Caco-2 (cell line): ENCODE data around the gene GLI2. TPM values are rescaled to one million over a fixed set of nuclear protein-coding genes. Genes with fewer than 3 reads are reported as not detected.

Source experiments
- BruUV-seq: library from RNA; stranded (reverse); fragments of 400-500 nt; replicated peaks from 2 replicates; lab custom pipeline; 2021; lab: Mats Ljungman, UMichigan
- CTCF ChIA-PET: fragments of 300-600 bp; sonication (Branson Sonifier 250); formaldehyde crosslinking; loops from one replicate; lab custom pipeline; 2022; ENCODE audit warnings: antibody characterized with exemption; lab: Charles Lee
- POLR2A ChIA-PET: fragments of 300-600 bp; sonication (Branson Sonifier 250); formaldehyde crosslinking; loops from one replicate; lab custom pipeline; 2022; ENCODE audit warnings: antibody characterized with exemption; lab: Charles Lee
- DNase-seq, 2 experiments: peaks; one replicate each; pipeline versions ENCODE4 v3.0.0 to v3.0.0-alpha.2; 2020 to 2022
- H3K27me3 ChIP-seq: replicated peaks from 2 replicates; pipeline ENCODE4 v1.6.0; 2011; ENCODE audit warnings: low read length; ENCODE audit not compliant: control insufficient read depth, insufficient read depth
- H3K36me3 ChIP-seq: 2 replicates; pipeline ENCODE4 v1.5.1; 2011; ENCODE audit warnings: low read length; ENCODE audit not compliant: control insufficient read depth, insufficient read depth
- H3K4me1 ChIP-seq: fragments of 250-450 bp; sonication (Bioruptor Pico); 2 replicates; pipeline ENCODE4 v1.5.1; 2020; ENCODE audit warnings: mild to moderate bottlenecking
- H3K4me3 ChIP-seq: 2 replicates; pipeline ENCODE4 v1.5.1; 2011; ENCODE audit warnings: low read depth, mild to moderate bottlenecking, control low read depth, low read length
- H3K9me3 ChIP-seq: fragments of 250-450 bp; sonication (Bioruptor Pico); 2 replicates; pipeline ENCODE4 v1.5.1; 2020; ENCODE audit warnings: mild to moderate bottlenecking, moderate library complexity
- H3K27ac Mint-ChIP-seq: one replicate; pipeline ENCODE4 v1.8.0; 2022; ENCODE audit warnings: mixed read lengths; ENCODE audit not compliant: unreplicated experiment
- H3K27me3 Mint-ChIP-seq: one replicate; pipeline ENCODE4 v1.8.0; 2022; ENCODE audit warnings: mixed read lengths; ENCODE audit not compliant: insufficient read depth, unreplicated experiment
- H3K36me3 Mint-ChIP-seq: one replicate; pipeline ENCODE4 v1.8.0; 2022; ENCODE audit warnings: mild to moderate bottlenecking, mixed read lengths; ENCODE audit not compliant: insufficient read depth, unreplicated experiment
- H3K4me1 Mint-ChIP-seq: one replicate; pipeline ENCODE4 v1.8.0; 2022; ENCODE audit warnings: low read depth, mixed read lengths; ENCODE audit not compliant: unreplicated experiment
- H3K4me3 Mint-ChIP-seq: one replicate; pipeline ENCODE4 v1.8.0; 2022; ENCODE audit warnings: mild to moderate bottlenecking, moderate library complexity, mixed read lengths; ENCODE audit not compliant: unreplicated experiment
- H3K9me3 Mint-ChIP-seq: one replicate; pipeline ENCODE4 v1.8.0; 2022; ENCODE audit warnings: mixed read lengths; ENCODE audit not compliant: unreplicated experiment
- CTCF ChIP-seq, 2 experiments: fragments of 200-600 bp in 1 of 2; IDR thresholded peaks; 1 replicate in 1 of 2; 2 replicates in 1 of 2; pipeline versions ENCODE4 v1.5.1 to v1.8.0; 2011 to 2022; ENCODE audit warnings: antibody characterized with exemption in 1 of 2, control low read depth in 1 of 2, inconsistent platforms in 1 of 2, low read depth in 1 of 2, low read length in 1 of 2, mild to moderate bottlenecking in 1 of 2, moderate library complexity in 1 of 2; ENCODE audit not compliant: insufficient read depth in 1 of 2, severe bottlenecking in 1 of 2, unreplicated experiment in 1 of 2
- intact Hi-C: fragments of 100-400 bp; cut with micrococcal nuclease; formaldehyde crosslinking; loops from one replicate; pipeline ENCODE4 v1.10.0; 2022; ENCODE audit not compliant: unreplicated experiment
- total RNA-seq: library from RNA; stranded (reverse); gene quantifications from 2 replicates; pipeline ENCODE4 v1.2.3, GENCODE V29; 2022

The GLI2 gene
- total RNA-seq, 1 experiment from 2014 or later, result 0.70 TPM

GRCh38 chr2:120748310-120748709, 12.6 kb downstream of the GLI2 start:
- Histone ChIP-seq H3K36me3 (no peaks in the 10 kb centered on the region), H3K4me3 (no peak overlapping the region), H3K27me3 (no peaks in the 10 kb centered on the region), H3K4me1 (no peaks in the 10 kb centered on the region), H3K9me3 (no peaks in the 10 kb centered on the region)
- Mint-ChIP-seq H3K4me1 (no peaks in the 10 kb centered on the region), H3K9me3 (no peaks in the 10 kb centered on the region), H3K27ac (no peak overlapping the region), H3K27me3 (peaks cover 12% of the 10 kb centered on the region), H3K36me3 (no peaks in the 10 kb centered on the region), H3K4me3 (no peak overlapping the region)
- ChIA-PET CTCF (no interaction called here), POLR2A (no interaction called here)
- BruUV-seq, result no TSS peak
- no peak for TF ChIP-seq CTCF (IDR thresholded peaks at IDR 0.05; ENCODE audit: insufficient read depth in 1 of 2, low read depth in 1 of 2, low read length in 1 of 2, severe bottlenecking in 1 of 2, unreplicated experiment in 1 of 2)
- intact Hi-C loops, result no loop called here
- no peak for DNase-seq

- BruUV-seq, result no TSS peak
- no peak for DNase-seq
- Mint-ChIP-seq H3K36me3 (no peaks in the 10 kb centered on the region), H3K27ac (no peak overlapping the region), H3K27me3 (peaks cover 11% of the 10 kb centered on the region), H3K9me3 (no peaks in the 10 kb centered on the region), H3K4me1 (no peaks in the 10 kb centered on the region), H3K4me3 (no peak overlapping the region)
- intact Hi-C loops, result no loop called here
- H3K4me1 ChIP-seq, result no peaks in the 10 kb centered on the region
- no peaks in the 10 kb centered on the region for H3K9me3 ChIP-seq
- POLR2A ChIA-PET, result no interaction called here
- TF ChIP-seq CTCF (IDR thresholded peaks at IDR 0.05; ENCODE audit: insufficient read depth in 1 of 2, low read depth in 1 of 2, low read length in 1 of 2, severe bottlenecking in 1 of 2, unreplicated experiment in 1 of 2), result no peak
- CTCF ChIA-PET, result no interaction called here
- H3K36me3 ChIP-seq, result no peaks in the 10 kb centered on the region
- no peaks in the 10 kb centered on the region for H3K27me3 ChIP-seq
- H3K4me3 ChIP-seq, result no peak overlapping the region
Observed at GRCh38 chr2:120748741-120749140, 13.1 kb downstream of the GLI2 start.

DNA sequence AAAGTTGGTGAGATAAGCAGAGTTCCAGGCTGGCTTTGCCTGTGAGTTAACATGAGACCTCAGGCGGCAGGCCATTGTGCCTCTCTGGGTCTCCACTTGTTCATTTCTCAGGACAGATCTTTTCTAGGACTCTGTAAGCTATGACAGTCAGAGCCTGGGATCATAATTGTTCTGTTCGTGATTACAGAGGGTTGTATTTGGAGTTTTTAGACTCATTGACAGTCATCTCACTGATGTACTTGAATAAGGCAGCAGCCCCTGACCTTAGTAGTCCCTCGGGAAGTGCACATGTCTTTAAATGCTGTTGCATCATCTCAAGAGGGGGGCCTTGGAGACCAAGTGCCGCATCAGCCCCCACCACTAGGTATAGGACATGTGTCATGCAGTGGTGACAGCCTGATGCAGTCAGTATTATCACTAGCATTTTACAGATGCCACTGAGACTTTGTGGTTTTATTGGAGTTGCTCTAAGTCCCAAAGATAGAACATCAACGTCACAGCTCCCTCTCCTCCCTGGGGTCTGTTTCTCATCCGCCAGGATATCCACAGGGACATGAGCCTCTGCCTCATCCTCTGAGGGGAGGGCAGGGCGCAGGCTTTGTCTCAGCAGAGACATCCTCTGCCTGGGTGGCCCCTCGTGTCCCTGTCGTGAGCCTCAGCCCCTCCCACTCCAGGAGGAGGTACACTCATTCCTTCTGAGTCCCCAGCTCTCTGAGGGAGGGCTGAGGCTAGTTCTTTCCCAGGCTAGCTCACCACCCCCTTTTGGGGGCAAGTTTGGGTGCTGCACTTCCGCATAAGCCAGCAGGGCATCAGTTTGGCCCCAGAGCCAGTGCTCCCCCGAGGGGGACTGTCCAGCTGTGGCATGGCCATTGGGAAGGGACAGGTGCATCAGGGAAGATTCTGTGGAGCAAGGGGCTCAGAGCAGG, 14.1 kb downstream of the GLI2 start:
- no peak overlapping the region for H3K27ac Mint-ChIP-seq
- no peak for TF ChIP-seq CTCF (IDR thresholded peaks at IDR 0.05; ENCODE audit: insufficient read depth in 1 of 2, low read depth in 1 of 2, low read length in 1 of 2, severe bottlenecking in 1 of 2, unreplicated experiment in 1 of 2)
- no peaks in the 10 kb centered on the region for H3K4me1 ChIP-seq
- H3K27me3 Mint-ChIP-seq, result peaks cover 7% of the 10 kb centered on the region
- intact Hi-C loops, result no loop called here
- no peak overlapping the region for H3K4me3 Mint-ChIP-seq
- no peaks in the 10 kb centered on the region for H3K36me3 ChIP-seq
- no peaks in the 10 kb centered on the region for H3K9me3 Mint-ChIP-seq
- H3K36me3 Mint-ChIP-seq, result no peaks in the 10 kb centered on the region
- CTCF ChIA-PET, result no interaction called here
- POLR2A ChIA-PET, result no interaction called here
- no peak overlapping the region for H3K4me3 ChIP-seq
- no peaks in the 10 kb centered on the region for H3K9me3 ChIP-seq
- no peaks in the 10 kb centered on the region for H3K27me3 ChIP-seq
- no TSS peak for BruUV-seq
- DNase-seq, result peak in 1 of 2 experiments; percentile 16
- H3K4me1 Mint-ChIP-seq, result no peaks in the 10 kb centered on the region
